ENCODE measurements around the gene CAMK4. TPM values are rescaled to one million over a fixed set of nuclear protein-coding genes. Genes with fewer than 3 reads are reported as not detected.

The CAMK4 gene
- total RNA-seq, 2 donors from 2014 or later: 6.7 to 14.0 TPM

DNA sequence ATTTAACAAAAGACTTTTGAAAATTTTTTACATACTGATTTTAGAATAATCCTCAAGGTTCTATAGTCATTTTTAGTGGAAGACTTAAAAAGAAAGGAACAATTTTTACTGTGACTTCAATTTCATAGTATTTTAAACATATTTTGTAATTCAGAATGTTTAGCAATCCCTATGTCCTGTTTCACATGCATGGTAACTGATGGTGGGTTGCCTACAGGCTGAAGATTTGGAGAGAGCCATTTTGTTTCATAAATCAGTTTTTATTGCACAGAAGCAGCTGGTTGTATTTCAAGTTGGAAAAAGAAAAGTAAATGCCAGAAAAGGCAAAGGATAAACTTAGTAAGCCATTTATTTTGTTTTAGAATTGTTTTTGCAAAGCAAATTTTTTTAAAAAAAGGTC, 264.2 kb downstream of the CAMK4 start:
- H3K27ac ChIP-seq: no peak overlapping the region
- no peaks in the 10 kb centered on the region for H3K27me3 ChIP-seq (replicated peaks; ENCODE audit: insufficient read depth)
- H3K9me3 ChIP-seq: no peaks in the 10 kb centered on the region
- no peak overlapping the region for H3K4me3 ChIP-seq
- no peaks in the 10 kb centered on the region for H3K36me3 ChIP-seq
- TF ChIP-seq, protein P1, sequence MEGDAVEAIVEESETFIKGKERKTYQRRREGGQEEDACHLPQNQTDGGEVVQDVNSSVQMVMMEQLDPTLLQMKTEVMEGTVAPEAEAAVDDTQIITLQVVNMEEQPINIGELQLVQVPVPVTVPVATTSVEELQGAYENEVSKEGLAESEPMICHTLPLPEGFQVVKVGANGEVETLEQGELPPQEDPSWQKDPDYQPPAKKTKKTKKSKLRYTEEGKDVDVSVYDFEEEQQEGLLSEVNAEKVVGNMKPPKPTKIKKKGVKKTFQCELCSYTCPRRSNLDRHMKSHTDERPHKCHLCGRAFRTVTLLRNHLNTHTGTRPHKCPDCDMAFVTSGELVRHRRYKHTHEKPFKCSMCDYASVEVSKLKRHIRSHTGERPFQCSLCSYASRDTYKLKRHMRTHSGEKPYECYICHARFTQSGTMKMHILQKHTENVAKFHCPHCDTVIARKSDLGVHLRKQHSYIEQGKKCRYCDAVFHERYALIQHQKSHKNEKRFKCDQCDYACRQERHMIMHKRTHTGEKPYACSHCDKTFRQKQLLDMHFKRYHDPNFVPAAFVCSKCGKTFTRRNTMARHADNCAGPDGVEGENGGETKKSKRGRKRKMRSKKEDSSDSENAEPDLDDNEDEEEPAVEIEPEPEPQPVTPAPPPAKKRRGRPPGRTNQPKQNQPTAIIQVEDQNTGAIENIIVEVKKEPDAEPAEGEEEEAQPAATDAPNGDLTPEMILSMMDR (IDR thresholded peaks at IDR 0.05): no peak
- TF ChIP-seq POLR2A (IDR thresholded peaks at IDR 0.05) (no peak), POLR2AphosphoS5 (IDR thresholded peaks at IDR 0.05) (no peak)
- no peaks in the 10 kb centered on the region for H3K4me1 ChIP-seq (replicated peaks)
- intact Hi-C loops (cut with DNase I): no loop called here
- no peak for DNase-seq (ENCODE audit: low spot score)

DNA sequence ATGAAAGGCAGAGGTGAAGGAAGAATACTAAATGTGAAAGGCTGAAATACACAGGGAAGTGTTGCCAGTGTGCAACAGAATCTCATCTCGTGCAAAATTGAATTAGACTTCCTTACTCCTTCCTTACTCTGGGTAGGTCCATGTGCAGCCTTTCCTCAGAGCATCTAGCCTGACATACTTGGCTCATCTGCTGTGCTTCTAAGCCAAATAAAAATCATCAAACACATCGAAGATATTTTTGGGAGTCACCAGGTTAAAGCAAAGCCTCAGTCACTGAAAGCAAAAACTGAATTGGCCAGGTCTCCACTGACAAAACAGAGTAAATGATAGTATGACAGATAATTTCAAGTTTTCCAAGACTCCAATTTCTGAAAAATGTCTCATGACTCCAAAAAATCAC, 268.8 kb downstream of the CAMK4 start:
- DNase-seq (ENCODE audit: low spot score): no peak
- Histone ChIP-seq H3K9me3 (no peaks in the 10 kb centered on the region), H3K4me3 (no peak overlapping the region), H3K27ac (no peak overlapping the region), H3K4me1 (replicated peaks) (no peaks in the 10 kb centered on the region), H3K27me3 (replicated peaks; ENCODE audit: insufficient read depth) (no peaks in the 10 kb centered on the region), H3K36me3 (no peaks in the 10 kb centered on the region)
- WGBS: 47% methylated on average over 2 of the region's 2 CpGs
- intact Hi-C loops (cut with DNase I): no loop called here
- TF ChIP-seq POLR2AphosphoS5 (IDR thresholded peaks at IDR 0.05) (no peak), POLR2A (IDR thresholded peaks at IDR 0.05) (no peak)
- TF ChIP-seq, protein P1 (IDR thresholded peaks at IDR 0.05): no peak

DNA sequence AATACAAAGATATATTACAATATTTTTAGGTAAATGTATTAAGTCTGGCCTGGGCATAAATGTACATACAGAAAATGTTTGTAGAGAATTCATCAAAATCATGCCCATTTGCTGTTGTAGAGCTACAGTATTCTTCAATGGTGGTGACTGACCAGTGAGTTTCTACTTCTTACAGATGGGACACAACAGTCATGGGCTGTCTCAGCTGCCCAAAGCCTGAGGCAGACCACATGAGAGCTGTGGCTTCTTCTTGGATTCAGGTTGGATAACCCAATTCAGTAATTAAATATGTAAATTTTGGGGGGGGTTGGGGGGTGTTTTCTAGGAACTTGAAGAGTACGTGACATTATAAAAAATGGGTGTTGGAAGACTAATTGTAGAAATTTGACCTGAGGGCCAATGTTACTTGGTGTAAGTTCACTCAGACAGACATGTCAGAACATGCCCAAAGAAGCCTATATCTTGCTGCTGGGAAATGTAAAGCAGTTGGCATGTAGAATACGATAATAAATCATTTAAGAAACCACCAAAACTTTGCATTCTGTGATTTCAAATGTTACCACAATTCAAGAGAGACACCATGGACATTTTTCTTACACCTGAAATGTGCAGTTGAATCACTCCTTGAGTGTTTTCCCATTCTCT, 270.3 kb downstream of the CAMK4 start:
- intact Hi-C loops (cut with DNase I): no loop called here
- Histone ChIP-seq H3K36me3 (no peaks in the 10 kb centered on the region), H3K27me3 (replicated peaks; ENCODE audit: insufficient read depth) (no peaks in the 10 kb centered on the region), H3K27ac (no peak overlapping the region), H3K4me3 (no peak overlapping the region), H3K4me1 (replicated peaks) (no peaks in the 10 kb centered on the region), H3K9me3 (no peaks in the 10 kb centered on the region)
- TF ChIP-seq, protein P1 (IDR thresholded peaks at IDR 0.05): no peak
- TF ChIP-seq POLR2AphosphoS5 (IDR thresholded peaks at IDR 0.05) (no peak), POLR2A (IDR thresholded peaks at IDR 0.05) (no peak)
- DNase-seq (ENCODE audit: low spot score): no peak
- 73% methylated on average over 2 of the region's 2 CpGs for WGBS

DNA sequence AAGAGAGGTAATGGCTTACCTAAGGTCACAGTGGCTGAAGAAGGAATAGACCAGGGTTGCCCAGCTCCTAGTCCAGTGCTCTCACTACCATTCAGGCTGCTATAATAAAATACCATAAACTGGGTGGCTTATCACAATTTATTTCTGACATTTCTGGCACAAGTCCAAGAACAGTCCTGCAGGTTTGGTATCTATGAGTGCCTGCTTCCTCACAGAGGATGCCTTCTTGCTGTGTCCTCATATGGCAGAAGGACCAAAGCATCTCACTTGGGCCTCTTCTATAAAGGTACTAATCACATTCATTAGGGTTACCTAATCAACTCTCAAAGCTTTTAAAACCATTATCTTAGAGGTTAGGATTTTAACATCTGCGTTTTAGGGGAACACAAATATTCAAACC, 271.0 kb downstream of the CAMK4 start:
- Histone ChIP-seq H3K36me3 (no peaks in the 10 kb centered on the region), H3K4me1 (replicated peaks) (no peaks in the 10 kb centered on the region), H3K27me3 (replicated peaks; ENCODE audit: insufficient read depth) (no peaks in the 10 kb centered on the region), H3K9me3 (no peaks in the 10 kb centered on the region), H3K4me3 (no peak overlapping the region), H3K27ac (no peak overlapping the region)
- intact Hi-C loops (cut with DNase I): no loop called here
- no peak for DNase-seq (ENCODE audit: low spot score)
- WGBS: 93% methylated on average over 1 of the region's 1 CpG
- TF ChIP-seq POLR2A (IDR thresholded peaks at IDR 0.05): no peak
- no peak for TF ChIP-seq POLR2AphosphoS5 (IDR thresholded peaks at IDR 0.05)

DNA sequence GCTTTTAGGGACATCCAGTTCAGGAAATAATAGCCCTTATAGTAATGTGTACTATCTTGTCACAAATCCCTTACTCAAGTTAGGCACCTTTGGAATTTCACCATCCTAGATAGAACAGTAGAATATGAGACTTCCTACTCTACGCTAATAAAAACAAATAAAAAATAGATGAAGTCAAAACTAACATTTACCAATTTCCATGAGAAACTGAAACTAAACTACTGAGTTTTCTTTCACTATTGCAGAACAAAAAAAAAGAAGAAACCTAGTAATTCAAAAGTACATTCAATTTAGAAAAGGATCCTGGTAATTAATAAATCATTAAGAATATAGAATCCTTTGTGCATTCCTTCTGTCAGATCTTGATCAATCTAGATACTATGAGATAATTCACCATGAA, 274.2 kb downstream of the CAMK4 start:
- Histone ChIP-seq H3K36me3 (no peaks in the 10 kb centered on the region), H3K4me3 (no peak overlapping the region), H3K4me1 (replicated peaks) (no peaks in the 10 kb centered on the region), H3K9me3 (no peaks in the 10 kb centered on the region), H3K27me3 (replicated peaks; ENCODE audit: insufficient read depth) (no peaks in the 10 kb centered on the region), H3K27ac (no peak overlapping the region)
- DNase-seq (ENCODE audit: low spot score): no peak
- TF ChIP-seq POLR2AphosphoS5 (IDR thresholded peaks at IDR 0.05): no peak
- no peak for TF ChIP-seq POLR2A (IDR thresholded peaks at IDR 0.05)
- TF ChIP-seq, protein P1 (IDR thresholded peaks at IDR 0.05): no peak
- WGBS: 49% methylated on average over 1 of the region's 1 CpG
- intact Hi-C loops (cut with DNase I): no loop called here

All from prostate gland (tissue), 2 donors.